ENCODE results near the gene METTL25B. TPM values are rescaled to one million over a fixed set of nuclear protein-coding genes. Genes with fewer than 3 reads are reported as not detected.
A peak's percentile ranks its signal among the peaks of the same experiment; 100 is the strongest.

The METTL25B gene
- total and polyA plus RNA-seq, 2 of the 13 experiments (the other 11 are each of a cell fraction or from before 2014, with no cell fraction given), result 11.9 to 24.0 TPM

DNA sequence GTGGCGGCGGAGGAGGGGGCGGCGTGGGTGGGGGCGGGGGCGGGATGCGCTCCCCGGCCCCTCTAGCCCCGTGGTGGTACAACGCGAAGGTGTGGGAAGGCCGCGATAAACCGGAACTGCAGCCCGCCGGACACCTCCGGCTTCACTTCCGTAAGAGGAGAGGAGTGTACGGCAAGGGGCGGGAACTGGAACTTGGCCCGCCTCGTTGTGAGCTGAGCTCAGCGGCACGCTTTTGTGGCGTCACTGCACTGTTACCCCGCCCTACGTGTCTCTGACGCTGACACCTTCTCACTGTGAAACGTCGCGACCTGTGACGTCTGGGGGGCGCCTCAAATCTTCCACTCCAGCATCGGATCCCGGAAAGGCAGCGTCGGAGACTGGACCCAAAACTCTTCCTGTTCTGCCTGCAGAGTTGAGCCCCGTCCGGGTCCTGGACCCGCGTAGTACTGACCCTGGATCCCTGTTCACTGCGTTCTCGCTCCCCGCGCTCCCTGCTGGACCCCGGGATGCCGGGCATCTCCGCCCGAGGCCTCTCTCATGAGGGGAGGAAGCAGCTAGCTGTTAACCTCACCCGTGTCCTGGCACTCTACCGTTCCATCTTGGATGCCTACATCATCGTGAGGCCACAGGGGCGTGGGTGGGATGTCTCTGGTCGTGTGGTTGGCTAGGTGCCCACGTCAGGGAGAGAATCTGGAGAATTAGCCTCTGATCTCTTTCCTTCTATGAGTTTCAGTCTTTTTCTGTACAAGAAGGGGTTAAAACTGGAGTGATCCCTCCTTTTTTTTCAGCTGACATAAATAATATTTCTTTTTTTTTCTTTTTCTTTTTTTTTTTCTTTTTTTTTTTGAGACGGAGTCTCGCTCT lies 562 bp downstream of the METTL25B start, which contains the start of gene ISG20L2 (continued):
- TF ChIP-seq, protein P1, sequence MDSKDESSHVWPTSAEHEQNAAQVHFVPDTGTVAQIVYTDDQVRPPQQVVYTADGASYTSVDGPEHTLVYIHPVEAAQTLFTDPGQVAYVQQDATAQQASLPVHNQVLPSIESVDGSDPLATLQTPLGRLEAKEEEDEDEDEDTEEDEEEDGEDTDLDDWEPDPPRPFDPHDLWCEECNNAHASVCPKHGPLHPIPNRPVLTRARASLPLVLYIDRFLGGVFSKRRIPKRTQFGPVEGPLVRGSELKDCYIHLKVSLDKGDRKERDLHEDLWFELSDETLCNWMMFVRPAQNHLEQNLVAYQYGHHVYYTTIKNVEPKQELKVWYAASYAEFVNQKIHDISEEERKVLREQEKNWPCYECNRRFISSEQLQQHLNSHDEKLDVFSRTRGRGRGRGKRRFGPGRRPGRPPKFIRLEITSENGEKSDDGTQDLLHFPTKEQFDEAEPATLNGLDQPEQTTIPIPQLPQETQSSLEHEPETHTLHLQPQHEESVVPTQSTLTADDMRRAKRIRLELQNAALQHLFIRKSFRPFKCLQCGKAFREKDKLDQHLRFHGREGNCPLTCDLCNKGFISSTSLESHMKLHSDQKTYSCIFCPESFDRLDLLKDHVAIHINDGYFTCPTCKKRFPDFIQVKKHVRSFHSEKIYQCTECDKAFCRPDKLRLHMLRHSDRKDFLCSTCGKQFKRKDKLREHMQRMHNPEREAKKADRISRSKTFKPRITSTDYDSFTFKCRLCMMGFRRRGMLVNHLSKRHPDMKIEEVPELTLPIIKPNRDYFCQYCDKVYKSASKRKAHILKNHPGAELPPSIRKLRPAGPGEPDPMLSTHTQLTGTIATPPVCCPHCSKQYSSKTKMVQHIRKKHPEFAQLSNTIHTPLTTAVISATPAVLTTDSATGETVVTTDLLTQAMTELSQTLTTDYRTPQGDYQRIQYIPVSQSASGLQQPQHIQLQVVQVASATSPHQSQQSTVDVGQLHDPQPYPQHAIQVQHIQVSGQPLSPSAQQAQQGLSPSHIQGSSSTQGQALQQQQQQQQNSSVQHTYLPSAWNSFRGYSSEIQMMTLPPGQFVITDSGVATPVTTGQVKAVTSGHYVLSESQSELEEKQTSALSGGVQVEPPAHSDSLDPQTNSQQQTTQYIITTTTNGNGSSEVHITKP (CRISPR knock-in tag; IDR thresholded peaks at IDR 0.05; ENCODE audit: low read depth), result no peak
- TF ChIP-seq ZNF484 (CRISPR knock-in tag; IDR thresholded peaks at IDR 0.05; ENCODE audit: borderline replicate concordance, low read depth) (no peak), ZNF564 (CRISPR knock-in tag; IDR thresholded peaks at IDR 0.05) (no peak), CCDC6 (CRISPR knock-in tag; IDR thresholded peaks at IDR 0.05) (no peak; the same call in 1 of the 2 replicates), EEA1 (CRISPR knock-in tag; IDR thresholded peaks at IDR 0.05; ENCODE audit: borderline replicate concordance) (no peak), PTBP1 (IDR thresholded peaks at IDR 0.05; ENCODE audit: low read depth, low read length, poor library complexity, severe bottlenecking) (no peak), CCAR2 (optimal IDR thresholded peaks at IDR 0.05; ENCODE audit: low read depth, low read length) (no peak), RNF2 (conservative IDR thresholded peaks at IDR 0.05; ENCODE audit: low read depth) (no peak), ESRRA (CRISPR knock-in tag; IDR thresholded peaks at IDR 0.05; ENCODE audit: low read depth) (no peak), RBM39 (IDR thresholded peaks at IDR 0.05; ENCODE audit: low read depth, low read length, poor library complexity, severe bottlenecking) (no peak), TAF1 (CRISPR knock-in tag; IDR thresholded peaks at IDR 0.05) (peak; percentile 59; the same call in 1 of the 2 replicates), CBFB (CRISPR knock-in tag; IDR thresholded peaks at IDR 0.05) (no peak), HOXA5 (CRISPR knock-in tag; IDR thresholded peaks at IDR 0.05) (no peak), HCFC1 (IDR thresholded peaks at IDR 0.05; ENCODE audit: low read depth, low read length) (no peak), ZNF12 (CRISPR knock-in tag; IDR thresholded peaks at IDR 0.05) (no peak), ZNF329 (CRISPR knock-in tag; IDR thresholded peaks at IDR 0.05; ENCODE audit: low read depth) (no peak), DPF2 (CRISPR knock-in tag; IDR thresholded peaks at IDR 0.05; ENCODE audit: borderline replicate concordance, low read depth) (no peak), ZSCAN29 (CRISPR knock-in tag; conservative IDR thresholded peaks at IDR 0.05) (no peak), ZNF543 (CRISPR knock-in tag; IDR thresholded peaks at IDR 0.05) (no peak), ZNF10 (CRISPR knock-in tag; IDR thresholded peaks at IDR 0.05; ENCODE audit: borderline replicate concordance, low read depth) (no peak)
- TF ChIP-seq, protein P2, sequence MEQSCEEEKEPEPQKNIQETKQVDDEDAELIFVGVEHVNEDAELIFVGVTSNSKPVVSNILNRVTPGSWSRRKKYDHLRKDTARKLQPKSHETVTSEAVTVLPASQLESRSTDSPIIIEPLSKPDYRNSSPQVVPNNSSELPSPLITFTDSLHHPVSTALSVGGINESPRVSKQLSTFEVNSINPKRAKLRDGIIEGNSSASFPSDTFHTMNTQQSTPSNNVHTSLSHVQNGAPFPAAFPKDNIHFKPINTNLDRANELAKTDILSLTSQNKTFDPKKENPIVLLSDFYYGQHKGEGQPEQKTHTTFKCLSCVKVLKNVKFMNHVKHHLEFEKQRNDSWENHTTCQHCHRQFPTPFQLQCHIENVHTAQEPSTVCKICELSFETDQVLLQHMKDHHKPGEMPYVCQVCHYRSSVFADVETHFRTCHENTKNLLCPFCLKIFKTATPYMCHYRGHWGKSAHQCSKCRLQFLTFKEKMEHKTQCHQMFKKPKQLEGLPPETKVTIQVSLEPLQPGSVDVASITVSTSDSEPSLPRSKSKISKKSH (CRISPR knock-in tag; IDR thresholded peaks at IDR 0.05; ENCODE audit: borderline replicate concordance), result 0 out of 2 replicates have a peak, but pooled peaks have one; percentile 54
- TF ChIP-seq, protein P3, sequence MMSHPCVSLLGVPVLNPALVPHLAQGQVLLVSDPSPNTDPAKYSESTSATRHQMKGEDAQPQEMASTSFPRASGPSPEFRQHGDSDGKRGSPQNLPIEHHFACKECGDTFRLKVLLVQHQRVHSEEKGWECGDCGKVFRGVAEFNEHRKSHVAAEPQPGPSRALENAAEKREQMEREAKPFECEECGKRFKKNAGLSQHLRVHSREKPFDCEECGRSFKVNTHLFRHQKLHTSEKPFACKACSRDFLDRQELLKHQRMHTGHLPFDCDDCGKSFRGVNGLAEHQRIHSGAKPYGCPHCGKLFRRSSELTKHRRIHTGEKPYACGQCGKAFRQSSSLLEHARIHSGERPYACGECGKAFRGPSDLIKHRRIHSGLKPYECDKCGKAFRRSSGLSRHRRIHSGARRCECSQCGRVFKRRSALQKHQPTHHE (CRISPR knock-in tag; IDR thresholded peaks at IDR 0.05; ENCODE audit: borderline replicate concordance), result no peak
- TF ChIP-seq, protein P4, sequence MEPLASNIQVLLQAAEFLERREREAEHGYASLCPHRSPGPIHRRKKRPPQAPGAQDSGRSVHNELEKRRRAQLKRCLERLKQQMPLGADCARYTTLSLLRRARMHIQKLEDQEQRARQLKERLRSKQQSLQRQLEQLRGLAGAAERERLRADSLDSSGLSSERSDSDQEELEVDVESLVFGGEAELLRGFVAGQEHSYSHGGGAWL (CRISPR knock-in tag; IDR thresholded peaks at IDR 0.05), result no peak

All from HepG2 (cell line).